ENCODE results near the gene ZC3H18.

Gene ZC3H18

DNA sequence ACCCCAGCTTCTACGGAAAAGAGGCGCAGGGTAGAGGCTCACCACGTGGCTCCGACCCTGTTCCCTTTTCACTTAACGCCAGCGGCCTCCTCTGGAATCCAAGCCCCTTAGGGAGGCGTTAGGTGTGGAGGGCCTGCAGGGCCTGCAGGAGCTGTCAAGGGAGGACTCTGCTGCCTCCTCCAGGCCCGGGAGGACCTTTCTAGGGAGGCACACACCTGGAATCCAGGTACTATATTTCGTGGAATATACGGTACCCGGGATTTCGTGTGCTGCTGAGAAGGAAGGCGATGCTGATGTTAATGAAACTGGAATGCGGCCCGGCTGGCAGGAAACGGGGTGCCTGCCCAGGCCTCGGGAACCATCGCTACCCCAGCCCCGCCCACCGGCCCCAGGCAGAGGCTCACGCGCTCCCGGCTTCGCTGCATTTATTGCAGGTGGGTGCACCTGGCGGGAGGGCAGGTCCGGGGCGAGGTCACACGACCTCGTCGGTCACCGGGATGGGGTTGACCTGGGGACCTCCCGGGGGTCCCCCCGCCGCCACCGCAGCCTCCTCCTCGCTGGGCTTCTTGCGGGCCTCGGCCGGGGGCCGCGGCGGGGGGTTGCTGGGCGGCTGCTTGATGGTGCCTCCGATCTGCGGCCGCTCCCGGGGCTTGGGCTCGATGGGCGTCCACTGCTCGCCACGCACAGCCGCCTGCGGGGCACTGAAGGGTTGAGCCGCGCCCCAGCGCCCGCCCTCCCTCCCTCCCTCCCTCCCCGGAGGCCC, 72.9 kb downstream of the ZC3H18 start:
- DNase-seq: no peak

DNA sequence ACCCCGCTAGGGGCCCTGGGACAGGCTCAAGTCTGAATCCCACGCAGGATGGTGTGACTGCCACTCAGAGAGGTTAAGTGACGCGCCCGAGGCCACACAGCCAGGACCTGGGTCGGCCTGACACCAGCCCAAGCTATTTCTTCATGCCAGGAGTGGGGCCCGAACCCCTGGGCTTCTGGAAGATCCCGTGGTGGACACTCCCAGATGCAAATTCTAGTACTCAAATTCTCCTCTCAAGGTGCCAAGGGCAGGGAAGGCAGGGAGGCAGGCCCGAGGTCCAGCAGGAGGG, 73.4 kb downstream of the ZC3H18 start:
- no peak for DNase-seq

DNA sequence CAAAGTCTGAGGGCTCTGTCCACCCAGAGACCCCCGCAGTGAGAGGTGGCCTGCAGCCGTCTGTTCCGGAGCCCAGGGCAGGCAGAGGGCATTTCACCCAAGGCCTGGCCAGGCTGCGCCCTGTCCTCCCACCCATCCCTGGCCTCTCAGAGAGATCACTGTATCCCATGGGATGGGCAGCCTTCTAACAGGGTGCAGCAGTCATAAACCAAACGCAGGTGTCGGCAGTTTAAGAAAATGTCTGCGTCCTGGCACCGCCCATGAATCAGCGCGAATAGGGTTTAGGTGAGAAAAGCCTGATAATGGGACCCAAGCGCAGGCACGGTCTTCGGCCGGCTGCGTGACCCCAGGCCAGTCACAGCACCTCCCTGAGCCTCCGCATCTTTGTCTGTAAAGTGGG, 75.3 kb downstream of the ZC3H18 start:
- DNase-seq: no peak

DNA sequence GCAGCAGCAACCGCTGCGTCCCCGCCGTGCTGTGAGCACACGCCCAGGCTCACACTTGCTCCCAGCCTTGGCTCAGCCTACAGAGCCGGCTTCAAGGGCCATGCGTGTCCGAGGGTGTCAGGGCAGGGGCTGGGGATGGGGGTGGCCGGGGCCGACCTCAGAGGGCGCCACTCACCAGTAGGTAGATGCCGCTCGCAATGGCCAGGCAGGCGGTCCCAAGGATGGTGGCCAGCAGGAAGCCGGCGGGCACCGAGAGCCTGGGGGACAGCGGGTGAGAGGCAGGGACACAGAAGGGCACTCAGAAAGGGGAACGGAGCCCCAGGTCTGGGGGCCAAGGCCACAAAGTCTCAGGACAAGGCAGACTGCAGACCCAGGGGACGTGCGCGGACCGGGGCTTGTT, 75.7 kb downstream of the ZC3H18 start:
- DNase-seq: no peak

DNA sequence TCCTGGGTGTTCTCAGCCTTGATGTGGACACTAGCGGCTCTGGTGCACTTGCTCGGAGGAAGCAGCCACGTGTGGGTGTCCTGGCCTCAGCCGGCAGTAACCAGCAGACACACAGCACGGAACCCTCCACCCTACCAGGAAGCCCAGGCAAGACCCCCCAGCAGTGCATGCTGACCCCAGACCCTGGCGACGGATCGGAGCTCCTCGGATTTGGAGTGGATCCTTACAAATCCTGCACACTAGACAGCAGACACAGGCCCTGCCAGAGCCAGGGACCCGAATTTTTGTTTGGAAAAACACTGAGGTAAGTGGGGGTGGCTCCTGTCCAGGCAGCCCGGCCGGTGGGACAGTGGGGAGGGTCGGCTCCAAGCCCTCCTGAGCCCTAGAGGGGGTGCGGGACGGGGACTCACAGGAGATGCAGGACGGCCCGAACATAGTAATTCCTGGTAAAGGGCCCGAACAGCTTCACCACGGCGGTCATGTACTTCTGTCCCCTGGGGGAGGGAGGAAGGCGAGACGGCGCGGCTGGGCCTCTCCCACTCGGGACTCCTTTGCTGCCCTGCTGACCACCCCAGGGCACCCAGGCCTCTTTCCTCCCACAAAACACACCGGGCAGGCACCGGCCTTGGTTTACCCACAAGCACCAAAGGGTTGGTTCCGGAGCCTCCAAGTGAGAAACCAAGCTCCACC, 76.3 kb downstream of the ZC3H18 start:
- DNase-seq: no peak

DNA sequence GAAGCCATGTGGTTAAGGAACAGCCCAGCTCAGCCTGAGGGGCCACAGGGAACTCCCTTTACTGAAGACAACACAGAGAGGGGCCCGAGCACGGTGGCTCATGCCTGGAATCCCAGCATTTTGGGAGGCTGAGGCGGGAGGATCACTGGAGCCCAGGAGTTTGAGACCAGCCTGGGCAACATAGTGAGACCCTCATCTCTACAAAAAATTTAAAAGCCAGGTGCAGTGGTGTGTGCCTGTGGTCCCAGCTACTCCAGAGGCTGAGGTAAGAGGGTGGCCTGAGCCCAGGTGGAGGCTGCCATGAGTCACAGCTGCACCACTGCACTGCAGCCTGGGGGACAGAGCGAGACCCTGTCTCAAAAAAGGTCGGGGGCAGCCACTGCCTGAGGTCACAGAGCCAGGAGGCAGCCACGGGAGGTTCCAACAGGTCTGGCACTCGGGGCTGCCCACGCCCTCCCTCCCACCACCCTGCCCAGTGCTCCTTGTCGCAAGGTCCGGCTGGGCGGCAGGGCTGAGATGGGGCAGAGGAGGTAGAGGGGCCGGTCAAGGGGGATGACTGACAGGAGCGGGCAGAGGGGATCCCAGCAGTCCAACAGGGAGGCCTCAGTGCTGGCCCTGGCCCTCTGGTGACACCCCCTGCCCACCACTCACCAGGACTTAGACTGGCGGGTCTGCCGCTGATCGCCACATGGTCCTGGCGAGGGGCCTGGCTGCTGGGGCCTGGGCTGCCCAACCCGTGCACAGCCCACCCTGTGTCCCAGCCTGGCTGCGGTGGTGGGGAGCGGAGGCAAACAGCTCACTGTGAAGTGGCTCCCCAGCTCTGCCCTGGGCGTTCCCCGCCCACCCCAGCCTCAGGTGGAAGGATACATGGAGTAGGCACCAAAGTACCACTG, 77.2 kb downstream of the ZC3H18 start:
- DNase-seq: no peak

DNA sequence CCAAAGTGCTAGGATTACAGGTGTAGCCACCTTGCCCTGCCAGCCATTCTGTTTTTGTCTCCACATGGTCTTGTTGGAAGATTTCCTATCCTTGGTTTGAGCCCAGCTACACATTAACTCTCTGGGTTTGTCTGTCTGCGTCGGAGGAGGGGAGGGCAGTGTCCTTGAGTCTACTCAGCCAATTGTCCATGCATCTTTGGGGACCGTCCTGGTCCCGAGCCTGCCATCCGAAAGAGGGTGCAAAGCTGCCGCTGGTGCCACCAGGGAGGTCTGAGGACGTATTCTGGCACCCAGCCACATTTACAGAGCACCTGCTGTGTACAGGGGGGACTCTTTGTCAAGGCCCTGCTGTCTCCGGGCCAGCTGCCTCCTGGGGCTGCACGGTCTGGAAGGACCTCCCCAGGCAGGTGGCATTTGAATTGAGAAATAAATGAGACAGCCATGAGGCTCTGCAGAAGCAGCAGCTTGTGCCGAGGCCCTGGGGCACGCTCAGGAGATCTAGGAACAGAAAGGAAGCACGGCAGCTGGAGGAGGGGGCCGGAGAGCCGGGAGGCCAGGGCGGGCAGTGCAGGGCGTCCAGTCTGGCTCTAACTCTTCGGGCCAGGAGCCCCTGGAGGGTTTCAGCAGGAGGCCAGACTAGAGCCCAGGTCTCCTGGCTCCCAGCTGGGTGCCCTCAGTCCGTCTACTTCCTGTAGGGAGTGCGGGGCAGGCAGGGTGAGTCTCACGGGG, 79.2 kb downstream of the ZC3H18 start:
- no peak for DNase-seq

DNA sequence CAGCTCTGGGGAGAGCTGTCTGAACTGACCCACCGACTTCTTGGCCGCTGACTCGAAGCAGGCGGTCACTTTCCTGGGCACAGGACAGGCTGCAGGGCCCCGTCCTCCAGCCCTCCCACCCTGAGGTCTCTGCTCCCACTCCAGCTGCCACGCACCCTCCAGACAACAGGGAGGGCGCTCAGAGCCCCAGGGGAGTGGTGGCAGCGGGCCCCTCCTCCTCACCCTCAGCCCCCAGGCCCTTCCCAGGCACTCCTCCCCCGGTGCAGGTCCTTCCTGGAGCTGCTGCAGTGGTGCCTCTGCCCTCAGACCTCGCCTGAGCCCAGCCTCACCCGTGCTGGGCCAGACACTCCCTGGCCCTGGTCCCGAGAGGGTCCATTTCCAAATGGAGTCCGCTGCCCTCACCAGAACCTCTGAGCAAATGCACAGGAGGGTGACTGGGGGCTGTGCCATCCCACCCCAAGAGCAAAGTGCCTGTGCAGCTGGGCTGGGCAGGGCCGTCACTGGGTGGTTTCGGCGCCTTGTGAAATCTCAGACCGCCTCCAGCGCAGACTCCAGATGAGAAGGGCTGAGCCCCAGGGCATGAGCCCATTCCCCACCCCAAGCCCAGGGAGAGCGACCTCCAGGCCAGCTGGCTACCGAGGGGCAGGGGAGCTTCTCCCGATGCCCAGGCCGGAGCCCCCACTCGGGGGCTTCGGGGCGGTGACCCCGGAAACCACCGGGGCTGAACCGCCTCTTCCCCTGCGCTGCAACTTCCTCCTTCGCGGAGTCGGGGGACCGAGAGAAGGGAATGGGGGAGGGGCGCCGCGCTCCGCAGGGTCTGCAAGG, 79.9 kb downstream of the ZC3H18 start:
- peak; percentile 37 for DNase-seq

DNA sequence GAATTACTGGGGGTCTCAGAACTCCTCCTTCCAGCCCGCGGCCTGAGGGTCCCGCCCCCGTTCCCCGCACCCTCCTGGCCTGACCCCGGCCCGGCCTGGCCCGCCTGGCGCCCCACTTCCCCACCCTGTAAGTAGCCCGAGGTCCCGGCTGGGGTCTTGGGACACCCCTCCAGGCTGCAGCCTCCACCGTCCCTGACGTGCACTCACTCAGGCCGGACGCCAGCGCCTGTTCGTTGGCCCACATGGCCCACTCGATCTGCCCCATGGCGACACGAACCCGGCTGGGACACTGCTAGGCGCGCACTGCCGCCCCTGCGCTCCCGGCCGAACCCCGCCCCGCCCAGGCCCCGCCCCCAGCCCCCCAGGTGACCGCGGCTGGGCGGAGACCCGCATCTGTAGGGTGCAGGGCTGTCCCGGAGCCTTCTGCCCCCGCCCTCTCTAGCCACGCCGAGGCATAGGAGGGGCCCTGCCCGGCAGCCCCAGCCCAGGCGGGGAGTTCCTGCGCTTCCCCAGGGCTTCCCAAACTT, 80.6 kb downstream of the ZC3H18 start, which contains the start of gene CYBA:
Gene CYBA (minus strand): TSS at position 305 of the 527 bp plus-strand sequence. CDS start 40 bp downstream, at position 265.
- peak; percentile 81 for DNase-seq

DNA sequence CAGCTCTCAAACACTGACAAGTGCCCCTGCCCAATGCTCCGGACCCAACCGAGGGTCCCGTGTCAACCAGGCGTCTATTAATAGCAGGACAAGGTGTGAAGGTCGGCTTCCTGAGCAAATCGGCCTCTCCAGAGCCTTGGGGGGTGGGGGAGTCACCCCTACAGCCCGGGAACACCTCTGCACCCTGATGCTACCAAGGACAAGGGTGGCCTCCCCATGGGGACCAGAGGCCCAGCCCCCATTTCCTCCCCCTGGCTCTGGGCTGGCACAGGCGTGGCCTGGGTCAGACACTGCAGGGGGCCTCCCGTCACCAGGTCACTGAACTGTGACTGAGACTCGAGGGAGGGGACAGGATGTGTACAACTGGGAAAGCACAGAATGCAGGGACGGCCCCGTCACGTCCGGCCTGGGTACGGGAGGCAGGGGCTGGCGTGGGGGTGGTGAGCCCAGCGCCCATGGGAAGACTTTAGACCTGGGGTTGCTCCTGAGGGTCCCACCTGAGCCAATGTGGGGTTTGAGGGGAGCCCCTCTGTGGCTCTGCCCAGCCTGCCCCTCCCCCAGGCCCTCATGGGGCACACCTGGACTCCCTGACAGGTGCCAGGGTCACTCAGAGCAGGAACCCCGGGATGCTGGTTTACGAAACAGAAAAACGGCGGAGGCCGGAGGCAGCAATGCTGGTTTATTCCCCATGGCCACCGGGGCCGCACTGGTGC, 81.2 kb downstream of the ZC3H18 start:
- DNase-seq: peak; percentile 79

DNA sequence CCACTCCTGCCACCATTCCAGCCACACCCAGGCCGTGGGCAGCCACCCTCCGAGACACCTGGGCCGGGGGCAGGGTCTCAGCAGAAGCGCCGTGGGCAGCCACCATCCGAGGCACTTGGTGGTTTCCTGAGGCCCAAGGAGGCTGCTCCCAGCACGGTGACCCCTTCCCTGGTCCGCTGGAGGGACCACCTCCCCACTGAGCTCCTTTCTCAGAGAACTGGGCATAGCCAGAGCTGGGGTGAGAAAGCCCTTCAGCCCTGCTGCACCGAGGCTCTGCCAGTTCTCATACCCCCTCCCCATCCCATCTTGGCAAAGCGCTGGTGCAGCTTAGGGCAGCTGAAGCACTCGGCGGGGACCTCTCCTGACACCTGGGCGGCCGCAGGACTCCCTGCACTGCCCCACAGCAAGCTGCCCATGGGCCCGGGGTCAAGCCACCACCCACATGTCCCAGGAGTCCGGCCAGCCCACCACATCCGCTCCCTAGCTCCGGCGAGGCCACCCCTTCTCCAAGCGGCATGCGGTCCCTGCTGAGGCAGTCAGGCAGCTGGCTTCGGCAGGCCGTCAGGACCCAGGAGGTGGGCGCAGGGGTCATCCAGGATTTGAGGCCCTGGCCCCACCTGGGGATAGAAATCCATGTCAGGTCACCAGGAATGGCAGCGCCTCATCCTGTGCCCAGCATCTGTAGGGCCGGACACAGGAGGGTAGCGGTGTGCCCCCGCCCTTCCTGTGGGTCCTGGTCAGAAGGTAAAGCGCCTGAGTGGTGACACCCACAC, 82.0 kb downstream of the ZC3H18 start:
- DNase-seq: no peak

DNA sequence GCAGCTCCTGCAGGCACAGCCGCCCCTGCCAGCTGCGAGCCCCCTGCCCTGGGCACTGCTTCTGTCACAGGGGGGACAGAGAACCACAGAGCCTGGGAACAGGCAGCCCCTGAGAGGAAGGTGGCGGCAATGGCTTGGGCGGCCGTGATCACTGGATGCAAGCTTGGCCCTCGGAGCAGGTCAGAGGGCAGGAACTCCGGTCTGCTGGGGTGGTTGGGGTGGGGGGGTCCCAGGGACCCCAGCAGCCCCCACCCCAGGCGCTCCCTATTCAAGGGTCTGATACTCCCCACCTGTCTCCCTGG, 82.5 kb downstream of the ZC3H18 start:
- no peak for DNase-seq

DNA sequence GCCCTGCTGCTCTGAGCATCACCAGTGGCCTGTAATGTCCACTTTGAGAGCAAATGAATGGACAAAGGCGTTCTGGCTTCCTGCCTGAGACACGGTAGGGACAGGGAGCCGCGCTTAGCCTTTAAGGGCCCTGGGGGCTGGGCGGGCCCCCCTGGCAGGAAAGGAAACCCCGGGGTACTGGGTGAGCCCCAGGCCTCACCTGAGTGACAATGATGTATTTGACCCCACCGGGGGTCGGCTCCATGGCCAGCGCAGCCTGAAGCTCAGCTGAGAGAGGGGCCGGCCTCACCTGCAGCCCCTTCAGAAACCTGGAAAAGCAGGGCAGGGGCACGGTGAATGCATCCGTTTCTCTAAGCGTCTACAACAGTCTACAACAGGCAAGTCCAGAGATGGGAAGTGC, 82.9 kb downstream of the ZC3H18 start:
- no peak for DNase-seq

DNA sequence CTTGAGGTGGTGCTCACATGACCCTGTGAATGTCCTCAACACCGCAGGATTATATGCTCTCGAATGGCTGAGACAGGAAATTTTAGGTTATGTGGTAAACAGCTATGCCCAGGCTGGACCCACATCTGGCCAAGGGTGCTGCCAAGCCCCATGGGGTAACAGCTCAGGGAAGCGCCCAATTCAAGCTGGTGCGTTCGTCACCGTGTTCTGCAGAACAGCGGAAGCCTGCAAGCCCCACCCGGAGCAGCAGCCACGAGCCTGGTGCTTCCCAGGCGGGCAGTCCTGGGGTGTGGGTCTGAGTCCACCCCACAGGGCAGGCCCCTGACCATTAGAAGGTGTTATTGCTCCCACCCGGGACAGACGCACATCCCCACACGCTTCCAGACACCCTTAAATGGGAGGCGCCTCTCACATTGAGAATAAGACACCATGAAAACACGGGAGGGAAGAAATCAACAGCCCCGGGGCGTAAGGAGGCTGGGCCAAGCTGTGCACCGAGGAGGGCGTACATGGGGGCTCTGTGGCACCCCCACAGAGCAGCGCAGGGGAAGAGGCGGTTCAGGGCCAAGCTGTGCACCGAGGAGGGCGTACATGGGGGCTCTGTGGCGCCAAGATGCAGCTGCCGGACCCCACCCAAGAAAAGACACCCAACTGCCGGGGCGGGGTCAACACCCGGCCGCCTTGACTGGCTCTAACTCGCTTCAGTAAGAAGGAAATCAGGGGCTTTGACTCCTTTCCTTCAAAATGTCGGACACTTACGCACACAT, 83.6 kb downstream of the ZC3H18 start:
- DNase-seq: no peak

DNA sequence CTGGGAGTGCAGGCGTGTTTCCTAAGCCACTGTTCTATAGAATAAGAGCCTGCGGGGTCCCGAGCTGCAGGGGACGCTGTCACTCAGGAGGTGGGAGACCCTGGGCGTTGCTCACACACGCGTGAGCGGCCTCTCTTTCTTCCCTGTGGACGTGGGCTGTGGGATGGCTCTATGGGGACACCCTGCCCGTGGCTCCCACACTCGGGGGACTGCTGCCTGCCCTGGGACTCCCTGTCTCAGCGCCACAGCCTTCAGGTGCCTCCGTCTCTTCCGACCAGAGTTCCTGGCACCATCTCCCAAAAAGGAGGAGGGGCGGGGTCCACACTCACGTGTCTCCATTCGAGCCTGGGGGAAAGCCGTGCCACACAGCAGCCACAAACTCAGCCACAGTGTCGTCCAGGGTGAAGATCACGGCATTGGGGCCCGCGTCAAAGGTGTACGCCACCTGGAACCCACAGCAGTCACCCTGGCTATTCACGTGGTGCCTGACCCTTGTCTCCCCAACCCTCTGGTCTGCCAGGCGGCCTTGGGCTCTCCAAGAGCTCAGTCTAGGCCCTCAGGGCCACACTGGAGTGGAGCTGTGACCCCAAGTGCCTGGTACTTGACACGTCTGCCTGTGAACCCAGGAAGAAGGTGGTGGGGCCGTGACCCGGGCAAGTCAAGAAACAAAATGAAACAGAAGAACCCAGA, 84.3 kb downstream of the ZC3H18 start:
- DNase-seq: no peak

DNA sequence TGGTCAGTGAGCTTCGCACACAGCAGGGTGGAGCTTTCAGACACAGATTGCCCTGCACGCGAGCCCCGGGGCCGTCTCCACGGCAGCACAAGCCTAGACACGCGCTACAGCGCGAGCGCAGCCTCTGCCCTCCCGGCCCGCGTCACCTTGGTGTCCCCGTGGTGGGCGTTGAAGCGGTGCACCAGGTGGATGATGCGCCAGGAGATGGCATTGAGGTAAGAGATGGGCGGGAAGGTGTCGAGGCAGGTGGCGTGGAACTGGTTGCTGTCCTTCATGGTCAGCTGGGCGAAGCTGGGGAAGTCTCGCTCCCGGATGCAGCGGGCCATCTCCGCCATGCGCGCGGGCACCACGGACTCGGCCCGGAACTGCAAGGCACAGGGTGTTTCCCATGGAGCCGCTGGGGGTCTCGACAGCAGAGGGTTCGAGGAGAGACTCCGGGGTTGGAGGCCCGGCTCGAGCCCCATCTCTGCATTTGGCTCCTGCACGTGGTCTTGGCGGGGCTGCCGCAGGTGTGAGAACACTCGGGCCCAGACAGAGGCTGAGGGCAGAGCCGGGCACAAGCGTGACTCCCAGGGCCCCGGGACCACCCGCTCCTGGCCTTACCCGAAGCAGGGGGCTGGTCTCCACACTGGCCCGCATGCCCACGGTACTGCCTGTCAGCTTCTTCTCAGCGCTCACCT, 85.0 kb downstream of the ZC3H18 start:
- no peak for DNase-seq

DNA sequence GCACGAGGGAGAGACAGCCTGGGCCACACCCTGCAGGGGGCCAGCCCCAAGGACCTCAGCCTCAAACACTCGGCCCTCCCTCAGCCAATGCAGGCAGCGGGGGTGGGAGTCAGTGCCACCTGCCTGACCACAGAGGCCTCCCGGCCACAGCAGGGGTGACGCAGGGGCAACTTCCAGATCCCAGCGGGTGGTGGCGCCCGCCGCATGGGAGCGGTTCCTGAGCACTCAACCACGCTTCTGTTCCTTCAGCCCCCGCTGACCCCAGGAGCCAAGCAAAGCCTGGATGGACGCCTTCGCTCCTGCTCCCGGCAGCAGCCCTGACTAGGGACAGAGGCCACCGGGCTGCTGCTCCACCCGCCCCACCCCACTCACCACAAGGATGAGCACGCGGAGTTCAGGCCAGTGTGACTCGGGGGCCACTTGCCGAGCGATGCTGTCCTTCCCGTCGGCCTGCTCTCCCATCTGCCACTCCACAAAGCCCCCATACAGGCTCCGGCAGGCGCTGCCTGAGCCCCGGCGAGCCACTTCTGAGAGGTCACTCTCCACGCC, 85.6 kb downstream of the ZC3H18 start:
- no peak for DNase-seq
